H1 (cell line): Measurements from ENCODE around the gene MRTFB. TPM values are rescaled to one million over a fixed set of nuclear protein-coding genes. Genes with fewer than 3 reads are reported as not detected.

ENCODE experiments used
- BACH1 ChIP-seq: IDR thresholded peaks from 2 replicates; pipeline ENCODE4 v1.6.1; 2012; ENCODE audit warnings: low read length, improper control_type of control experiment
- JUND ChIP-seq: IDR thresholded peaks from 2 replicates; pipeline ENCODE4 v1.6.1; 2011; ENCODE audit warnings: mild to moderate bottlenecking, improper control_type of control experiment, low read length
- RNF2 ChIP-seq: fragments of 200-900, 300-1000 bp; sonication (generic); IDR thresholded peaks from 2 replicates; pipeline ENCODE4 v1.7.1; 2016; ENCODE audit warnings: borderline replicate concordance, low read depth, mild to moderate bottlenecking, antibody characterized with exemption, low read length; ENCODE audit not compliant: poor library complexity, severe bottlenecking; ENCODE audit errors: missing control alignments
- SP4 ChIP-seq: IDR thresholded peaks from 2 replicates; pipeline ENCODE4 v1.6.1; 2012; ENCODE audit warnings: low read length, inconsistent platforms
- SRF ChIP-seq: IDR thresholded peaks from 2 replicates; pipeline ENCODE4 v1.6.1; 2011; ENCODE audit warnings: mild to moderate bottlenecking, low read depth, low read length, moderate library complexity
- TAF1 ChIP-seq: IDR thresholded peaks from 2 replicates; pipeline ENCODE4 v1.6.1; 2011; ENCODE audit warnings: mild to moderate bottlenecking, low read depth, low read length
- ZNF274 ChIP-seq: IDR thresholded peaks from 2 replicates; pipeline ENCODE4 v1.7.0; 2012; ENCODE audit warnings: low read length, borderline replicate concordance; ENCODE audit errors: extremely low read depth
- polyA plus RNA-seq, 7 experiments: library from polyadenylated mRNA; depleted of rRNA in 3 of 7; stranded (reverse) in 5 of 7; unstranded in 2 of 7; fragments of >200 nt in 5 of 7; fragments of 200-250 nt in 2 of 7; gene quantifications; 1 replicate in 5 of 7; 2 replicates in 1 of 7; 4 replicates in 1 of 7; pipeline versions ENCODE4 v1.2.1 to v1.2.3, GENCODE V29; 2011 to 2013; ENCODE audit warnings: missing spikeins in 2 of 7, mixed read lengths in 2 of 7
- total RNA-seq: library from RNA; stranded (reverse); fragmentation: NEBNext Ultra II Directional; extraction: Animal tissue kit (Norgen Biotek cat#: 25700); gene quantifications from 2 replicates; pipeline ENCODE4 v1.2.1, GENCODE V29; 2021
- TF ChIP-seq, protein P1 (sequence below): IDR thresholded peaks from 2 replicates; pipeline ENCODE4 v1.6.1; 2012; ENCODE audit warnings: inconsistent platforms
- TF ChIP-seq, protein P2 (sequence below): fragments of 300-600 bp; sonication (generic); IDR thresholded peaks from 2 replicates; pipeline ENCODE4 v1.7.1; 2012; ENCODE audit warnings: low read length, moderate library complexity, mild to moderate bottlenecking, inconsistent platforms; ENCODE audit not compliant: insufficient replicate concordance

The MRTFB gene
- total and polyA plus RNA-seq, 2 of the 8 experiments (the other 6 are each of a cell fraction or from before 2014, with no cell fraction given), result 13.5 to 34.9 TPM

GRCh38 chr16:14286368-14287230, 215.5 kb downstream of the MRTFB start (continued):
- TF ChIP-seq, protein P1, sequence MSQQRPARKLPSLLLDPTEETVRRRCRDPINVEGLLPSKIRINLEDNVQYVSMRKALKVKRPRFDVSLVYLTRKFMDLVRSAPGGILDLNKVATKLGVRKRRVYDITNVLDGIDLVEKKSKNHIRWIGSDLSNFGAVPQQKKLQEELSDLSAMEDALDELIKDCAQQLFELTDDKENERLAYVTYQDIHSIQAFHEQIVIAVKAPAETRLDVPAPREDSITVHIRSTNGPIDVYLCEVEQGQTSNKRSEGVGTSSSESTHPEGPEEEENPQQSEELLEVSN, result peak; percentile 8; the same call in 1 of the 2 replicates
- TF ChIP-seq, protein P2, sequence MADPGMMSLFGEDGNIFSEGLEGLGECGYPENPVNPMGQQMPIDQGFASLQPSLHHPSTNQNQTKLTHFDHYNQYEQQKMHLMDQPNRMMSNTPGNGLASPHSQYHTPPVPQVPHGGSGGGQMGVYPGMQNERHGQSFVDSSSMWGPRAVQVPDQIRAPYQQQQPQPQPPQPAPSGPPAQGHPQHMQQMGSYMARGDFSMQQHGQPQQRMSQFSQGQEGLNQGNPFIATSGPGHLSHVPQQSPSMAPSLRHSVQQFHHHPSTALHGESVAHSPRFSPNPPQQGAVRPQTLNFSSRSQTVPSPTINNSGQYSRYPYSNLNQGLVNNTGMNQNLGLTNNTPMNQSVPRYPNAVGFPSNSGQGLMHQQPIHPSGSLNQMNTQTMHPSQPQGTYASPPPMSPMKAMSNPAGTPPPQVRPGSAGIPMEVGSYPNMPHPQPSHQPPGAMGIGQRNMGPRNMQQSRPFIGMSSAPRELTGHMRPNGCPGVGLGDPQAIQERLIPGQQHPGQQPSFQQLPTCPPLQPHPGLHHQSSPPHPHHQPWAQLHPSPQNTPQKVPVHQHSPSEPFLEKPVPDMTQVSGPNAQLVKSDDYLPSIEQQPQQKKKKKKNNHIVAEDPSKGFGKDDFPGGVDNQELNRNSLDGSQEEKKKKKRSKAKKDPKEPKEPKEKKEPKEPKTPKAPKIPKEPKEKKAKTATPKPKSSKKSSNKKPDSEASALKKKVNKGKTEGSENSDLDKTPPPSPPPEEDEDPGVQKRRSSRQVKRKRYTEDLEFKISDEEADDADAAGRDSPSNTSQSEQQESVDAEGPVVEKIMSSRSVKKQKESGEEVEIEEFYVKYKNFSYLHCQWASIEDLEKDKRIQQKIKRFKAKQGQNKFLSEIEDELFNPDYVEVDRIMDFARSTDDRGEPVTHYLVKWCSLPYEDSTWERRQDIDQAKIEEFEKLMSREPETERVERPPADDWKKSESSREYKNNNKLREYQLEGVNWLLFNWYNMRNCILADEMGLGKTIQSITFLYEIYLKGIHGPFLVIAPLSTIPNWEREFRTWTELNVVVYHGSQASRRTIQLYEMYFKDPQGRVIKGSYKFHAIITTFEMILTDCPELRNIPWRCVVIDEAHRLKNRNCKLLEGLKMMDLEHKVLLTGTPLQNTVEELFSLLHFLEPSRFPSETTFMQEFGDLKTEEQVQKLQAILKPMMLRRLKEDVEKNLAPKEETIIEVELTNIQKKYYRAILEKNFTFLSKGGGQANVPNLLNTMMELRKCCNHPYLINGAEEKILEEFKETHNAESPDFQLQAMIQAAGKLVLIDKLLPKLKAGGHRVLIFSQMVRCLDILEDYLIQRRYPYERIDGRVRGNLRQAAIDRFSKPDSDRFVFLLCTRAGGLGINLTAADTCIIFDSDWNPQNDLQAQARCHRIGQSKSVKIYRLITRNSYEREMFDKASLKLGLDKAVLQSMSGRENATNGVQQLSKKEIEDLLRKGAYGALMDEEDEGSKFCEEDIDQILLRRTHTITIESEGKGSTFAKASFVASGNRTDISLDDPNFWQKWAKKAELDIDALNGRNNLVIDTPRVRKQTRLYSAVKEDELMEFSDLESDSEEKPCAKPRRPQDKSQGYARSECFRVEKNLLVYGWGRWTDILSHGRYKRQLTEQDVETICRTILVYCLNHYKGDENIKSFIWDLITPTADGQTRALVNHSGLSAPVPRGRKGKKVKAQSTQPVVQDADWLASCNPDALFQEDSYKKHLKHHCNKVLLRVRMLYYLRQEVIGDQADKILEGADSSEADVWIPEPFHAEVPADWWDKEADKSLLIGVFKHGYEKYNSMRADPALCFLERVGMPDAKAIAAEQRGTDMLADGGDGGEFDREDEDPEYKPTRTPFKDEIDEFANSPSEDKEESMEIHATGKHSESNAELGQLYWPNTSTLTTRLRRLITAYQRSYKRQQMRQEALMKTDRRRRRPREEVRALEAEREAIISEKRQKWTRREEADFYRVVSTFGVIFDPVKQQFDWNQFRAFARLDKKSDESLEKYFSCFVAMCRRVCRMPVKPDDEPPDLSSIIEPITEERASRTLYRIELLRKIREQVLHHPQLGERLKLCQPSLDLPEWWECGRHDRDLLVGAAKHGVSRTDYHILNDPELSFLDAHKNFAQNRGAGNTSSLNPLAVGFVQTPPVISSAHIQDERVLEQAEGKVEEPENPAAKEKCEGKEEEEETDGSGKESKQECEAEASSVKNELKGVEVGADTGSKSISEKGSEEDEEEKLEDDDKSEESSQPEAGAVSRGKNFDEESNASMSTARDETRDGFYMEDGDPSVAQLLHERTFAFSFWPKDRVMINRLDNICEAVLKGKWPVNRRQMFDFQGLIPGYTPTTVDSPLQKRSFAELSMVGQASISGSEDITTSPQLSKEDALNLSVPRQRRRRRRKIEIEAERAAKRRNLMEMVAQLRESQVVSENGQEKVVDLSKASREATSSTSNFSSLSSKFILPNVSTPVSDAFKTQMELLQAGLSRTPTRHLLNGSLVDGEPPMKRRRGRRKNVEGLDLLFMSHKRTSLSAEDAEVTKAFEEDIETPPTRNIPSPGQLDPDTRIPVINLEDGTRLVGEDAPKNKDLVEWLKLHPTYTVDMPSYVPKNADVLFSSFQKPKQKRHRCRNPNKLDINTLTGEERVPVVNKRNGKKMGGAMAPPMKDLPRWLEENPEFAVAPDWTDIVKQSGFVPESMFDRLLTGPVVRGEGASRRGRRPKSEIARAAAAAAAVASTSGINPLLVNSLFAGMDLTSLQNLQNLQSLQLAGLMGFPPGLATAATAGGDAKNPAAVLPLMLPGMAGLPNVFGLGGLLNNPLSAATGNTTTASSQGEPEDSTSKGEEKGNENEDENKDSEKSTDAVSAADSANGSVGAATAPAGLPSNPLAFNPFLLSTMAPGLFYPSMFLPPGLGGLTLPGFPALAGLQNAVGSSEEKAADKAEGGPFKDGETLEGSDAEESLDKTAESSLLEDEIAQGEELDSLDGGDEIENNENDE, result no peak
- TF ChIP-seq SP4, result no peak
- TF ChIP-seq ZNF274, result no peak
- 0 out of 2 replicates have a peak, but pooled peaks have one; percentile 12 for TF ChIP-seq BACH1
- no peak for TF ChIP-seq SRF
- TF ChIP-seq RNF2, result no peak
- 0 out of 2 replicates have a peak, but pooled peaks have one; percentile 29 for TF ChIP-seq TAF1
- TF ChIP-seq JUND, result no peak
